K562 (cell line): Measurements from ENCODE around the gene SAMD4A. TPM values are rescaled to one million over a fixed set of nuclear protein-coding genes. Genes with fewer than 3 reads are reported as not detected.

Experiments used
- ATAC-seq: fragments of 200-7000 bp; cut with Tn5 transposase; 3 replicates; pipeline ENCODE4 v1.9.1; 2020; ENCODE audit warnings: moderate library complexity
- BruUV-seq: library from RNA; stranded (reverse); fragments of 400-500 nt; replicated peaks from 2 replicates; lab custom pipeline; 2021; lab: Mats Ljungman, UMichigan
- CTCF ChIA-PET: fragments of 300-600 bp; formaldehyde crosslinking; extraction: SDS; loops from one replicate; lab custom pipeline; 2021; ENCODE audit warnings: low intra/inter-chr PET ratio; lab: Yijun Ruan, JAX
- POLR2A ChIA-PET: fragments of 300-600, 350-650 bp; sonication (Branson Sonifier 250); formaldehyde crosslinking; extraction: SDS; loops from one replicate; lab custom pipeline; 2021; ENCODE audit warnings: antibody characterized with exemption, inconsistent platforms; lab: Yijun Ruan, JAX
- DNase-seq, 4 experiments: peaks; one replicate each; pipeline versions ENCODE4 v3.0.0 to v3.0.0-alpha.2; 2011 to 2018; ENCODE audit warnings: low spot score in 3 of 4, mixed read lengths in 3 of 4; ENCODE audit errors: extremely low read depth in 1 of 4
- FAIRE-seq: peaks from 2 replicates; lab custom pipeline; 2011; peaks lifted over from hg19 to GRCh38; lab: Jason Lieb, UNC
- H2AFZ ChIP-seq: 2 replicates; pipeline ENCODE4 v1.6.0; 2011; ENCODE audit warnings: low read depth, low read length, control low read depth, inconsistent platforms
- H3K27ac ChIP-seq: fragments of 200-600 bp; 3 replicates; pipeline ENCODE4 v1.8.0; 2011; ENCODE audit warnings: low read depth, mild to moderate bottlenecking, control low read depth, inconsistent platforms, low read length, moderate library complexity, mixed read lengths; ENCODE audit errors: extremely low read depth
- H3K27me3 ChIP-seq, 2 experiments: fragments of 300-600 bp in 1 of 2; 2 replicates in 1 of 2; 3 replicates in 1 of 2; pipeline versions ENCODE4 v1.6.0 to v1.8.0; 2011; ENCODE audit warnings: inconsistent platforms in 2 of 2, low read length in 2 of 2, mild to moderate bottlenecking in 1 of 2, mixed read lengths in 1 of 2, moderate library complexity in 1 of 2; ENCODE audit not compliant: control insufficient read depth in 2 of 2, insufficient read depth in 2 of 2
- H3K36me3 ChIP-seq: fragments of 300-600 bp; 3 replicates; pipeline ENCODE4 v1.8.0; 2011; ENCODE audit warnings: mild to moderate bottlenecking, low read length, inconsistent platforms; ENCODE audit not compliant: control insufficient read depth, insufficient read depth
- H3K4me1 ChIP-seq, 2 experiments: fragments of 200-600 bp in 1 of 2; replicated peaks in 1 of 2; 2 replicates in 1 of 2; 3 replicates in 1 of 2; pipeline versions ENCODE4 v1.5.1 to v1.8.0; 2011; ENCODE audit warnings: inconsistent platforms in 2 of 2, low read length in 2 of 2, mild to moderate bottlenecking in 1 of 2, mixed read lengths in 1 of 2, moderate library complexity in 1 of 2; ENCODE audit not compliant: control insufficient read depth in 2 of 2, insufficient read depth in 2 of 2
- H3K4me2 ChIP-seq: 2 replicates; pipeline ENCODE4 v1.6.1; 2011; ENCODE audit warnings: low read length, control low read depth, inconsistent platforms, mixed read lengths; ENCODE audit not compliant: insufficient read depth
- H3K4me3 ChIP-seq: fragments of 200-600 bp; sonication (generic), shearing (Covaris generic); 2 replicates; pipeline ENCODE4 v1.5.1; 2016; ENCODE audit warnings: control low read depth, inconsistent platforms
- H3K79me2 ChIP-seq: fragments of 200-600 bp; 3 replicates; pipeline ENCODE4 v1.8.0; 2011; ENCODE audit warnings: low read length, inconsistent platforms; ENCODE audit not compliant: control insufficient read depth, insufficient read depth
- H3K9ac ChIP-seq, 2 experiments: 2 replicates each; pipeline versions ENCODE4 v1.6.0 to v1.6.1; 2011; ENCODE audit warnings: low read depth in 2 of 2, low read length in 2 of 2, control low read depth in 1 of 2, inconsistent platforms in 1 of 2, mild to moderate bottlenecking in 1 of 2, mixed read lengths in 1 of 2; ENCODE audit not compliant: insufficient read depth in 1 of 2
- H3K9me1 ChIP-seq: one replicate; pipeline ENCODE4 v1.6.0; 2011; ENCODE audit warnings: inconsistent platforms, mild to moderate bottlenecking, low read length, moderate library complexity; ENCODE audit not compliant: control insufficient read depth, insufficient read depth
- H3K9me3 ChIP-seq: replicated peaks from 2 replicates; pipeline ENCODE4 v1.5.1; 2011; ENCODE audit warnings: low read depth, low read length, inconsistent platforms; ENCODE audit not compliant: control insufficient read depth, insufficient read depth
- H4K20me1 ChIP-seq: replicated peaks from 2 replicates; pipeline ENCODE4 v1.6.1; 2011; ENCODE audit warnings: low read length, inconsistent platforms, mixed read lengths; ENCODE audit not compliant: control insufficient read depth, insufficient read depth
- ATF1 ChIP-seq, 2 experiments: fragments of 450-650 bp in 1 of 2; IDR thresholded peaks; 2 replicates each; pipeline ENCODE4 v1.6.1; 2016; ENCODE audit warnings: missing compliant biosample characterization in 1 of 2, missing genetic modification characterization in 1 of 2
- ATF4 ChIP-seq: fragments of 450-650 bp; formaldehyde crosslinking; IDR thresholded peaks from 2 replicates; pipeline ENCODE4 v1.4.0; 2022; ENCODE audit warnings: mild to moderate bottlenecking, moderate library complexity
- BRF2 ChIP-seq: IDR thresholded peaks from 3 replicates; pipeline ENCODE4 v1.6.1; 2011; ENCODE audit warnings: borderline replicate concordance, mild to moderate bottlenecking; ENCODE audit not compliant: insufficient read length, insufficient read depth
- HIVEP1 ChIP-seq: fragments of 250-450 bp; sonication (Bioruptor Pico); IDR thresholded peaks from 2 replicates; pipeline ENCODE4 v1.4.0; 2020; ENCODE audit warnings: mild to moderate bottlenecking
- LEF1 ChIP-seq: fragments of 450-650 bp; IDR thresholded peaks from 2 replicates; pipeline ENCODE4 v1.6.1; 2016; ENCODE audit warnings: mild to moderate bottlenecking
- OTX1 ChIP-seq: fragments of 450-650 bp; formaldehyde crosslinking; IDR thresholded peaks from 2 replicates; pipeline ENCODE4 v1.4.0; 2022; ENCODE audit warnings: mild to moderate bottlenecking
- PATZ1 ChIP-seq: fragments of 250-450 bp; sonication (Bioruptor Pico); IDR thresholded peaks from 2 replicates; pipeline ENCODE4 v1.5.0; 2020; ENCODE audit warnings: mild to moderate bottlenecking, borderline replicate concordance
- SIX5 ChIP-seq, 2 experiments: IDR thresholded peaks; 2 replicates each; pipeline ENCODE4 v1.6.1; 2011; ENCODE audit warnings: low read length in 2 of 2, borderline replicate concordance in 1 of 2, low read depth in 1 of 2, mild to moderate bottlenecking in 1 of 2, moderate library complexity in 1 of 2; ENCODE audit not compliant: insufficient read depth in 1 of 2
- STAT5B ChIP-seq: fragments of 250-450 bp; sonication (Bioruptor Pico); IDR thresholded peaks from 2 replicates; pipeline ENCODE4 v1.8.0; 2021; ENCODE audit warnings: mild to moderate bottlenecking, inconsistent platforms
- ZBTB11 ChIP-seq, 3 experiments: fragments of 200-800 bp in 1 of 3; fragments of 250-450 bp in 1 of 3; fragments of 450-650 bp in 1 of 3; sonication (Bioruptor Pico) in 1 of 3; sonication (Bioruptor generic) in 1 of 3; formaldehyde crosslinking in 1 of 3; IDR thresholded peaks; 2 replicates each; pipeline versions ENCODE4 v1.6.1 to v1.8.0; 2016 to 2022; ENCODE audit warnings: mild to moderate bottlenecking in 2 of 3, missing genetic modification characterization in 2 of 3, missing compliant biosample characterization in 1 of 3, moderate library complexity in 1 of 3
- ZBTB26 ChIP-seq: fragments of 450-650 bp; formaldehyde crosslinking; IDR thresholded peaks from 2 replicates; pipeline ENCODE4 v1.4.0; 2022; ENCODE audit warnings: missing genetic modification characterization
- ZNF175 ChIP-seq: fragments of 200-800 bp; sonication (Bioruptor generic); IDR thresholded peaks from 2 replicates; pipeline ENCODE4 v1.6.1; 2016; ENCODE audit warnings: low read depth, mild to moderate bottlenecking, missing genetic modification characterization, missing compliant biosample characterization
- ZNF695 ChIP-seq: fragments of 450-650 bp; formaldehyde crosslinking; IDR thresholded peaks from 2 replicates; pipeline ENCODE4 v1.4.0; 2020; ENCODE audit warnings: mild to moderate bottlenecking, moderate library complexity
- WGBS: fragments of 100-300 bp; shearing (Covaris generic); methylation state at CpG from one replicate; pipeline ENCODE4 v1.1.6; 2016; ENCODE audit warnings: low coverage, mixed read lengths; ENCODE audit not compliant: insufficient coverage; ENCODE audit errors: missing lambda C conversion rate; 5-methylcytosine and 5-hydroxymethylcytosine counted together
- in situ Hi-C: fragments of 300-500 bp; cut with MboI; formaldehyde crosslinking; loops from 4 replicates; pipeline ENCODE4 v1.15.0; 2018; ENCODE audit warnings: inconsistent platforms, mixed read lengths
- intact Hi-C: fragments of 100-400 bp; cut with micrococcal nuclease; formaldehyde crosslinking; loops from 2 replicates; pipeline ENCODE4 v1.14.2; 2022
- polyA plus RNA-seq, 8 experiments: library from polyadenylated mRNA; depleted of rRNA in 4 of 8; stranded (reverse) in 5 of 8; unstranded in 3 of 8; fragments of >200 nt; fragmentation: Nextera tagmentation in 2 of 8; fragmentation: Illumina TruSeq in 1 of 8; extraction: Ambion mirVana in 2 of 8; extraction: Trizol in 1 of 8; gene quantifications; 2 replicates each; pipeline versions ENCODE4 v1.2.1 to v1.2.3, GENCODE V29; 2011 to 2014; ENCODE audit warnings: inconsistent platforms in 1 of 8, missing spikeins in 1 of 8
- total RNA-seq, 7 experiments: library from RNA; depleted of rRNA in 6 of 7; stranded (reverse); fragments of >200 nt in 6 of 7; fragmentation: Illumina TruSeq in 2 of 7; extraction: Trizol in 2 of 7; gene quantifications; 2 replicates each; pipeline versions ENCODE4 v1.2.1 to v1.2.3, GENCODE V29; 2011 to 2021; ENCODE audit warnings: low replicate concordance in 1 of 7

The SAMD4A gene
- total and polyA plus RNA-seq, 9 of the 15 experiments (the other 6 are each of a cell fraction or from before 2014, with no cell fraction given), result 0.66 to 6.8 (median 3.3) TPM

- Histone ChIP-seq H3K27ac (no peak overlapping the region), H3K9me1 (no peaks in the 10 kb centered on the region), H3K9me3 (no peaks in the 10 kb centered on the region), H3K36me3 (0 out of 3 replicates have a peak, but pooled peaks cover 2% of the 10 kb centered on the region), H2AFZ (no peak overlapping the region), H3K4me3 (no peak overlapping the region), H3K9ac (no peak overlapping the region), H3K27me3 (no peaks in the 10 kb centered on the region), H3K4me1 (no peaks in the 10 kb centered on the region), H3K79me2 (no peaks in the 10 kb centered on the region), H3K4me2 (no peak overlapping the region), H4K20me1 (no peaks in the 10 kb centered on the region)
- no peak for ATAC-seq
- no TSS peak for BruUV-seq
- intact Hi-C loops, result no loop called here
- in situ Hi-C loops, result no loop called here
- FAIRE-seq, result no peak
- ChIA-PET CTCF (no interaction called here), POLR2A (no interaction called here)
- WGBS, result 31% methylated on average over 2 of the region's 2 CpGs
- no peak for DNase-seq
- TF ChIP-seq STAT5B (no peak), LEF1 (no peak), ATF1 (CRISPR knock-in tag; IDR thresholded peaks at IDR 0.05) (no peak), ATF1 (tag; IDR thresholded peaks at IDR 0.05) (no peak), BRF2 (no peak), PATZ1 (CRISPR knock-in tag) (no peak), SIX5 (IDR thresholded peaks at IDR 0.05; ENCODE audit: borderline replicate concordance in 1 of 2, insufficient read depth in 1 of 2, low read depth in 1 of 2, low read length in 2 of 2) (no peak), OTX1 (no peak), ATF4 (CRISPR knock-in tag) (no peak), ZBTB26 (CRISPR knock-in tag) (no peak), ZNF175 (CRISPR knock-in tag) (no peak), ZNF695 (CRISPR knock-in tag) (no peak), ZBTB11 (CRISPR knock-in tag; IDR thresholded peaks at IDR 0.05) (no peak), HIVEP1 (CRISPR knock-in tag) (no peak)
Measured at GRCh38 chr14:54535646-54536045, 31.3 kb upstream of the SAMD4A start.
